Esophagus squamous epithelium (tissue), 5 donors: Measurements from ENCODE around the gene COL20A1. TPM values are rescaled to one million over a fixed set of nuclear protein-coding genes. Genes with fewer than 3 reads are reported as not detected.

Experiments used
- DNase-seq: peaks from one replicate; lab custom pipeline; 2025; lab: John Stamatoyannopoulos, UW
- H3K27ac ChIP-seq, 4 donors: fragments of 200-600 bp; sonication (generic); one replicate each; pipeline ENCODE4 v1.5.1; 2016 to 2019; ENCODE audit warnings: mild to moderate bottlenecking in 1 of 4
- H3K27me3 ChIP-seq, 4 donors: fragments of 200-600 bp; sonication (generic); 1 replicate in 3 of 4; 2 replicates in 1 of 4; pipeline versions ENCODE4 v1.5.1 to v1.6.0; 2017 to 2021; ENCODE audit warnings: antibody characterized with exemption in 1 of 4
- H3K36me3 ChIP-seq, 3 donors: fragments of 200-600 bp; sonication (generic); one replicate each; pipeline ENCODE4 v1.5.1; 2016 to 2019
- H3K4me1 ChIP-seq, 3 donors: fragments of 200-600 bp; sonication (generic); one replicate each; pipeline ENCODE4 v1.5.1; 2017 to 2019
- H3K4me3 ChIP-seq, 4 donors: fragments of 200-600 bp; sonication (generic); 1 replicate in 3 of 4; 2 replicates in 1 of 4; pipeline ENCODE4 v1.5.1; 2016 to 2019; ENCODE audit warnings: mild to moderate bottlenecking in 2 of 4, moderate library complexity in 1 of 4
- H3K9me3 ChIP-seq, 3 donors: fragments of 200-600 bp; sonication (generic); one replicate each; pipeline ENCODE4 v1.5.1; 2016 to 2019
- POLR2A ChIP-seq, 4 donors: fragments of 450-650 bp; IDR thresholded peaks; one replicate each; pipeline ENCODE4 v1.6.1; 2017; ENCODE audit warnings: antibody characterized with exemption in 4 of 4, mild to moderate bottlenecking in 4 of 4, moderate library complexity in 3 of 4
- WGBS, 2 donors: methylation state at CpG; one replicate each; pipeline ENCODE4 v1.1.5; 2018; 5-methylcytosine and 5-hydroxymethylcytosine counted together
- intact Hi-C: fragments of 100-400 bp; cut with DNase I; formaldehyde crosslinking; loops from one replicate; pipeline ENCODE4 v1.15.0; 2022
- small RNA-seq, 4 donors: library from RNA; depleted of rRNA; stranded (forward); fragments of <200 nt; gene quantifications; one replicate each; pipeline ENCODE3, GENCODE V24; 2016
- total RNA-seq, 4 donors: library from RNA; depleted of rRNA; stranded (reverse); fragments of >200 nt; gene quantifications; one replicate each; pipeline ENCODE4 v1.1.0, GENCODE V29; 2016
- TF ChIP-seq, protein P1 (sequence below), 6 experiments: fragments of 450-650 bp in 4 of 6; fragments of 200-600 bp in 2 of 6; sonication (generic) in 2 of 6; IDR thresholded peaks; one replicate each; pipeline ENCODE4 v1.5.1; 2016 to 2019; ENCODE audit warnings: antibody characterized with exemption in 6 of 6, mild to moderate bottlenecking in 4 of 6, moderate library complexity in 4 of 6
- donor health status: DM: yes; HTN: yes; CAD: no.

The COL20A1 gene
- total RNA-seq, 4 donors from 2014 or later = not detected

DNA sequence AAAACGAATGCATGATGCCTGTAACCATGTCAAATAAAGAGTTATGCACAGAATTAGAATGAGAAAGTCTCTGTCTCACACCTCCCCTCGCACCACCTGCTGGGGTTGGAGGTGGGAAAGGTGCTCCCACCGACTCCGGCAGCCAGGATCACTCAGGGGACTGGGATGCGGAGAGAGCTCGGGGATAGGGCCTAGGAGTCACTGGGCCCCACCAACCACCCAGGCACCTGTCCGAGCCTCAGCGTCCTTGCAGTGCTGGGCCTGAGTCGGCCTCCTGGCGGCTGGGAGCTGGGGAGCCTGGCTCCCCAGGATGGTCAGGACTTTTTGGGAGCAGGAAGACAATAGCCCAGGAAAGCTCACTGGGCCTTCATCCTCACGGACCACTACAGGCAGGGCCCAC is 90.6 kb downstream of the COL20A1 start:
- Histone ChIP-seq H3K4me3 (no peak overlapping the region), H3K4me1 (no peaks in the 10 kb centered on the region), H3K27me3 (peaks cover 0 to 69% (median 0%) of the 10 kb centered on the region in 4 donors), H3K36me3 (no peaks in the 10 kb centered on the region), H3K27ac (no peak overlapping the region), H3K9me3 (peaks cover 0 to 14% (median 10%) of the 10 kb centered on the region in 3 donors)
- TF ChIP-seq, protein P1, sequence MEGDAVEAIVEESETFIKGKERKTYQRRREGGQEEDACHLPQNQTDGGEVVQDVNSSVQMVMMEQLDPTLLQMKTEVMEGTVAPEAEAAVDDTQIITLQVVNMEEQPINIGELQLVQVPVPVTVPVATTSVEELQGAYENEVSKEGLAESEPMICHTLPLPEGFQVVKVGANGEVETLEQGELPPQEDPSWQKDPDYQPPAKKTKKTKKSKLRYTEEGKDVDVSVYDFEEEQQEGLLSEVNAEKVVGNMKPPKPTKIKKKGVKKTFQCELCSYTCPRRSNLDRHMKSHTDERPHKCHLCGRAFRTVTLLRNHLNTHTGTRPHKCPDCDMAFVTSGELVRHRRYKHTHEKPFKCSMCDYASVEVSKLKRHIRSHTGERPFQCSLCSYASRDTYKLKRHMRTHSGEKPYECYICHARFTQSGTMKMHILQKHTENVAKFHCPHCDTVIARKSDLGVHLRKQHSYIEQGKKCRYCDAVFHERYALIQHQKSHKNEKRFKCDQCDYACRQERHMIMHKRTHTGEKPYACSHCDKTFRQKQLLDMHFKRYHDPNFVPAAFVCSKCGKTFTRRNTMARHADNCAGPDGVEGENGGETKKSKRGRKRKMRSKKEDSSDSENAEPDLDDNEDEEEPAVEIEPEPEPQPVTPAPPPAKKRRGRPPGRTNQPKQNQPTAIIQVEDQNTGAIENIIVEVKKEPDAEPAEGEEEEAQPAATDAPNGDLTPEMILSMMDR (IDR thresholded peaks at IDR 0.05) = no peak
- TF ChIP-seq POLR2A (IDR thresholded peaks at IDR 0.05) = no peak
- 43 to 68% methylated on average over 8 to 9 of the region's 11 CpGs for WGBS, 2 donors
- intact Hi-C loops = no loop called here
- no peak for DNase-seq

DNA sequence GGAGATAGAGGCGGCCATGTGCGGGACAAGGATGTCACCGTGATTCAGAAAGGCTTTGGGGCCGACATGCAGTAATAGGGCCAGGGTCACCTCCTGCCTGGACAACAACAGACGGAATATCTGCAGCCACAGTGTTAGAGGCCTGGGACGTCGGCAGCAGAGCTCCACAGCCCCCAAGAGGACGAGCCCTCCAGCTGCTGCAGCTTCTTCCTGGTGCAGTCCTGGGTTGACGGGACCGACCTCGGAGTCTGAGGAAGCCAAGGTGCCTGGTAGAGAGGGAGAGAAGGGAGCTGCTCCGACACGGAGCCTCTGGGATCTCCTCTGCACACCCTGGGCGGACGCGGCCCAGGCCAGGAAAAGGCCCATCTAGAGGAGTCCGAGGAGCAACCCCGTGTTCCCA is 91.3 kb downstream of the COL20A1 start:
- H3K27ac ChIP-seq = no peak overlapping the region
- H3K27me3 ChIP-seq = peaks cover 0 to 61% (median 0%) of the 10 kb centered on the region in 4 donors
- H3K4me3 ChIP-seq = no peak overlapping the region
- DNase-seq = no peak
- no peaks in the 10 kb centered on the region for H3K36me3 ChIP-seq
- 71 to 82% methylated on average over 11 to 14 of the region's 18 CpGs for WGBS, 2 donors
- intact Hi-C loops = no loop called here
- H3K9me3 ChIP-seq = peaks cover 0 to 14% (median 10%) of the 10 kb centered on the region in 3 donors
- no peak for TF ChIP-seq POLR2A (IDR thresholded peaks at IDR 0.05)
- H3K4me1 ChIP-seq = no peaks in the 10 kb centered on the region

Small RNAs within 50 kb of the gene (small RNA-seq; reads per million reads assigned to genes)
- gene MIR4326 (0.07 to 1.3 (median 0.27) reads per million in 4 donors), gene RNU6-994P (0 reads per million in 4 donors)

Other genes starting within 250 kb of the COL20A1 start
- 10 to 100 TPM; 19.9 to 29.2 (median 22.9) TPM for gene YTHDF1, start 77.1 kb upstream of the COL20A1 start, total RNA-seq
- under 1 TPM in 1 of 4 donors, not detected in 3; 0.57 TPM for gene BIRC7, start 57.3 kb upstream of the COL20A1 start, total RNA-seq
- gene NKAIN4, start 38.7 kb upstream of the COL20A1 start, total RNA-seq = not detected
- 10 to 100 TPM; 18.4 to 37.4 (median 30.7) TPM for gene ARFGAP1, start 20.4 kb upstream of the COL20A1 start, total RNA-seq
- gene CHRNA4, start 68.2 kb downstream of the COL20A1 start, total RNA-seq = not detected
- gene KCNQ2, start 179.5 kb downstream of the COL20A1 start, total RNA-seq = not detected
- gene EEF1A2, start 205.9 kb downstream of the COL20A1 start, total RNA-seq = 1 to 10 TPM in 3 of 4 donors, under 1 TPM in 1; 0.44 to 3.1 (median 1.9) TPM
- 100 to 1,000 TPM; 142 to 613 (median 338) TPM for gene PPDPF, start 227.6 kb downstream of the COL20A1 start, total RNA-seq
- gene PTK6, start 244.2 kb downstream of the COL20A1 start, total RNA-seq = 100 to 1,000 TPM in 1 of 4 donors, 10 to 100 TPM in 3; 40.8 to 133 (median 49.7) TPM